ENCODE results near the gene ZNF830. TPM values are rescaled to one million over a fixed set of nuclear protein-coding genes. Genes with fewer than 3 reads are reported as not detected.

ZNF830 gene
- total and polyA plus RNA-seq, 9 of the 15 experiments (the other 6 are each of a cell fraction or from before 2014, with no cell fraction given) = 13.1 to 28.7 (median 21.7) TPM

GRCh38 chr17:34961093-34961911 is at the start of gene ZNF830, which contains the start of gene CCT6B (continued):
- TF ChIP-seq SREBF1 (IDR thresholded peaks at IDR 0.05; ENCODE audit: borderline replicate concordance, low read depth, low read length) (no peak), ETS2 (tag; IDR thresholded peaks at IDR 0.05; ENCODE audit: borderline replicate concordance, poor library complexity, severe bottlenecking) (no peak), GATAD2A (IDR thresholded peaks at IDR 0.05) (no peak), SMARCA5 (IDR thresholded peaks at IDR 0.05) (no peak), ZNF175 (CRISPR knock-in tag; IDR thresholded peaks at IDR 0.05; ENCODE audit: low read depth) (peak; percentile 26; the same call in 1 of the 2 replicates), HDAC3 (IDR thresholded peaks at IDR 0.05; ENCODE audit: borderline replicate concordance, partially characterized antibody) (no peak), MAZ (CRISPR knock-in tag; conservative IDR thresholded peaks at IDR 0.05 in 1 of 2, IDR thresholded peaks at IDR 0.05 in 1 of 2) (0 out of 4 replicates have a peak, but pooled peaks of 1 of the 2 experiments have one; percentile 20), RAD21 (CRISPR knock-in tag; conservative IDR thresholded peaks at IDR 0.05 in 1 of 2, IDR thresholded peaks at IDR 0.05 in 1 of 2) (no peak), ZNF408 (CRISPR knock-in tag; IDR thresholded peaks at IDR 0.05; ENCODE audit: low read depth) (no peak), PML (IDR thresholded peaks at IDR 0.05; ENCODE audit: low read length) (peak; percentile 85; the same call in 1 of the 2 replicates), GATA2 (CRISPR knock-in tag; IDR thresholded peaks at IDR 0.05) (no peak), CBFA2T3 (IDR thresholded peaks at IDR 0.05) (no peak), ZNF354B (CRISPR knock-in tag; IDR thresholded peaks at IDR 0.05) (no peak), ZNF146 (CRISPR knock-in tag; IDR thresholded peaks at IDR 0.05; ENCODE audit: unreplicated experiment) (no peak), ZBTB8A (IDR thresholded peaks at IDR 0.05; ENCODE audit: partially characterized antibody) (no peak), ZBTB33 (CRISPR knock-in tag; IDR thresholded peaks at IDR 0.05) (no peak), SMAD1 (IDR thresholded peaks at IDR 0.05; ENCODE audit: low read depth, low read length, partially characterized antibody) (no peak), ZEB2 (IDR thresholded peaks at IDR 0.05) (no peak), MXD1 (CRISPR knock-in tag; IDR thresholded peaks at IDR 0.05; ENCODE audit: borderline replicate concordance, poor library complexity, severe bottlenecking) (no peak), NR1H2 (CRISPR knock-in tag; IDR thresholded peaks at IDR 0.05) (no peak), YBX1 (IDR thresholded peaks at IDR 0.05) (no peak)
- TF ChIP-seq, protein P1, sequence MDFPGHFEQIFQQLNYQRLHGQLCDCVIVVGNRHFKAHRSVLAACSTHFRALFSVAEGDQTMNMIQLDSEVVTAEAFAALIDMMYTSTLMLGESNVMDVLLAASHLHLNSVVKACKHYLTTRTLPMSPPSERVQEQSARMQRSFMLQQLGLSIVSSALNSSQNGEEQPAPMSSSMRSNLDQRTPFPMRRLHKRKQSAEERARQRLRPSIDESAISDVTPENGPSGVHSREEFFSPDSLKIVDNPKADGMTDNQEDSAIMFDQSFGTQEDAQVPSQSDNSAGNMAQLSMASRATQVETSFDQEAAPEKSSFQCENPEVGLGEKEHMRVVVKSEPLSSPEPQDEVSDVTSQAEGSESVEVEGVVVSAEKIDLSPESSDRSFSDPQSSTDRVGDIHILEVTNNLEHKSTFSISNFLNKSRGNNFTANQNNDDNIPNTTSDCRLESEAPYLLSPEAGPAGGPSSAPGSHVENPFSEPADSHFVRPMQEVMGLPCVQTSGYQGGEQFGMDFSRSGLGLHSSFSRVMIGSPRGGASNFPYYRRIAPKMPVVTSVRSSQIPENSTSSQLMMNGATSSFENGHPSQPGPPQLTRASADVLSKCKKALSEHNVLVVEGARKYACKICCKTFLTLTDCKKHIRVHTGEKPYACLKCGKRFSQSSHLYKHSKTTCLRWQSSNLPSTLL (IDR thresholded peaks at IDR 0.05) = no peak

Measured in K562 (cell line).